ENCODE measurements around the gene HADHA.

Gene HADHA

GRCh38 chr2:26190369-26190768 is 54.1 kb downstream of the HADHA start:
- ChIA-PET CTCF (no interaction called here), POLR2A (ENCODE audit: low non-redundant PET) (no interaction called here)
- H3K27ac ChIP-seq: peak overlapping the region; percentile 43
- no peak for DNase-seq (ENCODE audit: low spot score)
- TF ChIP-seq, protein P1, sequence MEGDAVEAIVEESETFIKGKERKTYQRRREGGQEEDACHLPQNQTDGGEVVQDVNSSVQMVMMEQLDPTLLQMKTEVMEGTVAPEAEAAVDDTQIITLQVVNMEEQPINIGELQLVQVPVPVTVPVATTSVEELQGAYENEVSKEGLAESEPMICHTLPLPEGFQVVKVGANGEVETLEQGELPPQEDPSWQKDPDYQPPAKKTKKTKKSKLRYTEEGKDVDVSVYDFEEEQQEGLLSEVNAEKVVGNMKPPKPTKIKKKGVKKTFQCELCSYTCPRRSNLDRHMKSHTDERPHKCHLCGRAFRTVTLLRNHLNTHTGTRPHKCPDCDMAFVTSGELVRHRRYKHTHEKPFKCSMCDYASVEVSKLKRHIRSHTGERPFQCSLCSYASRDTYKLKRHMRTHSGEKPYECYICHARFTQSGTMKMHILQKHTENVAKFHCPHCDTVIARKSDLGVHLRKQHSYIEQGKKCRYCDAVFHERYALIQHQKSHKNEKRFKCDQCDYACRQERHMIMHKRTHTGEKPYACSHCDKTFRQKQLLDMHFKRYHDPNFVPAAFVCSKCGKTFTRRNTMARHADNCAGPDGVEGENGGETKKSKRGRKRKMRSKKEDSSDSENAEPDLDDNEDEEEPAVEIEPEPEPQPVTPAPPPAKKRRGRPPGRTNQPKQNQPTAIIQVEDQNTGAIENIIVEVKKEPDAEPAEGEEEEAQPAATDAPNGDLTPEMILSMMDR (conservative IDR thresholded peaks at IDR 0.05; ENCODE audit: low read depth): no peak

DNA sequence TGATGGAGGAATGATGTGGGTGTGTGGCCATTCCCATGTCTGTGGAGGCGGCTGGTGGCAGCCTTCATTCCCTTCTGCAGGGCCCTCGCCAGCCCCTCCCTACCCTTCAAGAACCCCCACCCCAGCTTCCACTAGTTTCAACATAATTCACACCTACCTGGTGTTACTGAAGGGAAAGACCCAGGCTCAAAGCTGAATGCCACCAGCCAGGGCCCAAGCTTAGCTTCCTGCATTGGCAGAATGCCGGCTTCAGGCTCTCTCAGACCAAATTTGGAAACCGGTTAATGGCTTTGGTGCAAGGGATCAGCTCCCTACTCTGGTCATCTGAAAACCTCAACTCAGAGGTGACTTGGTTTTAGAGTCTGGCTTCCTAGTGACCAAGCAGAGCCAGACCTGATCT is 54.7 kb downstream of the HADHA start:
- DNase-seq (ENCODE audit: low spot score): no peak
- ChIA-PET CTCF (interaction anchor here (0.6 kb wide), 1 partner anchor 36 kb away, joined by 3 read pairs; no protein-coding TSS in a partner anchor), POLR2A (ENCODE audit: low non-redundant PET) (no interaction called here)
- H3K27ac ChIP-seq: peak overlapping the region; percentile 43
- TF ChIP-seq, protein P1 (conservative IDR thresholded peaks at IDR 0.05; ENCODE audit: low read depth): no peak

DNA sequence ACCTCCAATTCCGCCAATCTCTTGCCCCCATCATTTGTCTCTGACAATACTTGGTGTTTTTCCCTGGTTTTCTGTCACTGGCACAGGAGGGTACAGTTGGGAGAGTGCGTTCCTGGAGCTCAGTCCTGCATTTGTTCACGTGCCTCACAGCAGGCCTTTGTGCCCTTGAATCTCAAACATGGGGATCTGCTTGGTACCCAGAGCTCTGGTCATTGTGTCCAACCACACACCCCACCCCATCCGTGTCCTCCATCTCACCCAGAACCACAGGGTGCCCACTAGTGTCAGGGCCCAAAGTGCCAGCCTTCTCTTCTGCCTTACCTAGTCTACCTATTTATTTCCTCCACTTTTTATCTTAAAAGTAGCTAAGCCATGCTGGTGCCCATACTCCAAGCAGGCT is 55.3 kb downstream of the HADHA start:
- TF ChIP-seq, protein P1 (conservative IDR thresholded peaks at IDR 0.05; ENCODE audit: low read depth): no peak
- CTCF ChIA-PET: interaction anchor here (0.5 to 0.7 kb wide), 2 partner anchors 24 to 316 kb away, joined by 3 to 4 read pairs; no protein-coding TSS in a partner anchor
- peak overlapping the region; percentile 43 for H3K27ac ChIP-seq
- POLR2A ChIA-PET (ENCODE audit: low non-redundant PET): no interaction called here
- no peak for DNase-seq (ENCODE audit: low spot score)

DNA sequence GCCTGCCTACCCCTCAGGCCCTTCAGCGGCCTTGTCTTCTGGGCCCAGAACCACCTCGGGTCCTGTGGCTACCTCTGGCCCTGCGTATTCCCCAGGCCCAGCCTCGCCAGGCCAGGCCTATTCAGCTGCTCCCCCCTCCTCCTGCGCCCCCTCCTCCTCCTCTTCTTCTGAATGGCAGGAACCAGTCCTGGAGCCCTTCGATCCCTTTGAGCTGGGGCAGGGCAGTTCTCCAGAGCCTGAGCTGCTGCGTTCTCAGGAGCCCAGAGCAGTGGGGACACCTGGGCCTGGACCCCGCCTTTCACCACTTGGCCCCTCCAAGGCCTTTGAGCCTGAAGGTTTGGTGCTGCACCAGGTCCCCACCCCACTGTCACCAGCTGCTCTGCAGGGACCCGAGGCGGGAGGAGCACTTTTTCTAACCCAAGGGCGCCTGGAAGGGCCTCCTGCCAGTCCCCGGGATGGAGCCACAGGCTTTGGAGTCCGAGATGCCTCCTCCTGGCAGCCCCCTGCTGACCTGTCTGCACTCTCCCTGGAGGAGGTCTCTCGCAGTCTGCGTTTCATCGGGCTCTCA is 56.8 kb downstream of the HADHA start:
- TF ChIP-seq, protein P1 (conservative IDR thresholded peaks at IDR 0.05; ENCODE audit: low read depth): no peak
- ChIA-PET CTCF (interaction anchor here (0.6 kb wide), 1 partner anchor 44 kb away, joined by 3 read pairs; no protein-coding TSS in a partner anchor), POLR2A (ENCODE audit: low non-redundant PET) (no interaction called here)
- DNase-seq (ENCODE audit: low spot score): no peak
- H3K27ac ChIP-seq: no peak overlapping the region

GRCh38 chr2:26187114-26187513 is 57.3 kb downstream of the HADHA start:
- TF ChIP-seq, protein P1 (conservative IDR thresholded peaks at IDR 0.05; ENCODE audit: low read depth): no peak
- DNase-seq (ENCODE audit: low spot score): no peak
- no peak overlapping the region for H3K27ac ChIP-seq
- POLR2A ChIA-PET (ENCODE audit: low non-redundant PET): no interaction called here
- CTCF ChIA-PET: interaction anchor here (0.6 kb wide), 1 partner anchor 43 kb away, joined by 3 read pairs; no protein-coding TSS in a partner anchor

DNA sequence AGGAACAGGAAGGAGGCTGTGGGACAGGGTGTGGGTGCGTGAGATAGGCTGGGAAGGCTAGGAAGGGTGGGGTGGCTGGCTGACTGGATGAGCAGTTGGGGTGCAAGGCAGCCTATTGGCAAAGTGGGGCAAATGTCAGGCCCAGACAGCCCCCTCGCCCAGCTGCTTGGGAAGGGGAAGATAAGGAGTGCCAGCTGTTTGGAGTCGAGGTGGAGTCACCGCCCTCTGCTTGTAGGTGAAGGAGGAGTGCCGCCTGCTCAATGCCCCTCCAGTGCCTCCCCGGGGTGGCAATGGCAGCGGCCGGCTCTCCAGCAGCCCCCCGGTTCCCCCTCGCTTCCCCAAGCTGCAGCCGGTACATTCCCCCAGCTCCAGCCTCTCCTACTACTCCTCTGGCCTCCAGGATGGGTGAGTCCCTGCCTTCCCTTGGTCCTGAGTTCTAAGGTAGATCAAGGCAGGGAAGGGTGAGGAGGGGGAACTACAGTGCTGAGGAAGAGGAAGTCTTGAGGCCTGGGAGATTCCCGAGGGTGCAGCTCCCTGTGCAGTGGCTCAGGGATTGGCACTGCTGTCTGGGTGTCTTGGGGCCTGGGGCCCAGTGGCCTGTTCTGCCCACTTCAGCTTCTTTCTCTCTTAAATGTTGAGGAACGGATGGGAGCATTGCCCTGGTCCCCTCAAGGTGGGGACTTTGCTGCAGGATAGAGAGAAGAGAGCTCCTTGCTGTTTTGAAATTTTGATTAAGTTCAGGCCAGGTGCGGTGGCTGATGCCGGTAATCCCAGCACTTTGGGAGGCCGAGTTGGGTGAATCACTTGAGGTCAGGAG is 58.3 kb downstream of the HADHA start:
- POLR2A ChIA-PET (ENCODE audit: low non-redundant PET): no interaction called here
- TF ChIP-seq, protein P1 (conservative IDR thresholded peaks at IDR 0.05; ENCODE audit: low read depth): no peak

More for the DNA sequence above, 58.3 kb downstream of the HADHA start:
- 0 out of 2 replicates have a peak overlapping the region, but pooled peaks have one; percentile 7 for H3K27ac ChIP-seq
- CTCF ChIA-PET: interaction anchor here (2.0 kb wide), 1 partner anchor 11 kb away, joined by 12 read pairs; no protein-coding TSS in a partner anchor
- no peak for DNase-seq (ENCODE audit: low spot score)
